GM12872 (cell line): Measurements from ENCODE around the gene LMAN2.
A peak's percentile ranks its signal among the peaks of the same experiment; 100 is the strongest.

Source experiments
- TF ChIP-seq, protein P1 (sequence below): IDR thresholded peaks from 3 replicates; pipeline ENCODE4 v1.5.1; 2011; ENCODE audit warnings: low read depth, mild to moderate bottlenecking, low read length, moderate library complexity; ENCODE audit not compliant: insufficient read depth

Gene LMAN2

DNA sequence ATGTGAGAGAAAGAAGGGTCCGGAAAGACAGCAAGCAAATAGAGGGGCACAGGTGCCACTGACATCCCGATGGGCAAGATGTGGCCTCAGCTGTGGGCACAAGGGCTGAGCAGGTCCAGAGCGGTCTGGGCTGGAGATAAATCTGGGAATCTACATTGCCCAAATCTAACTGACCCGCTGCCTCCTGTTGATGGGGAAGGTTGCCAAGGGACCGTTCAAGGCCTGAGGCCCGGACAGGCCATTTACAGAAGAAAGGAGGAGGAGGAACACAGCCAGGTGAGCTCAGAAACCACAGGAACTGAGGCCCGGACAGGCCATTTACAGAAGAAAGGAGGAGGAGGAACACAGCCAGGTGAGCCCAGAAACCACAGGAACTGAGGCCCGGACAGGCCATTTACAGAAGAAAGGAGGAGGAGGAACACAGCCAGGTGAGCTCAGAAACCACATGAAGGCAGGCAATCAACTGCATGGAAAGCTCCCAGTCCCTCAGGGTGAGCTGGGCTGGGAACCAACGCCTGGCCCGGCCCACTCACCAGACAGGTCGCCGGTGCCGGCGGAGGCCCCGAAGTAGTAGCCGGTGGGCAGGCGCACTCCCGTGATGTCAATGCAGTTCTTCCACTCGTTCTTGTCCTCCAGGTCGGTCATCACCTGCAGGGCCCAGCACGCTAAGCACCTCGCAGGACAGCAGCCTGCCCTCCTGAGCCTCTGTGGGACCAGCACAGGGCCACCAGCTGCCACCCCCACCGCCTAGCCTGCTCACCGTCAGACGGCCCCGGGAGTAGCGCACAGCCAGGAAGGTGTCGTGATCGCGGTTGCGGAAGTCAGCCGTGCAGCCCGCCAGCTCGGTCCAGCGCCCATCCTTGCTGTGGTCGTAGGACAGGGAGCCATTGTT, 14.6 kb downstream of the LMAN2 start:
- TF ChIP-seq, protein P1, sequence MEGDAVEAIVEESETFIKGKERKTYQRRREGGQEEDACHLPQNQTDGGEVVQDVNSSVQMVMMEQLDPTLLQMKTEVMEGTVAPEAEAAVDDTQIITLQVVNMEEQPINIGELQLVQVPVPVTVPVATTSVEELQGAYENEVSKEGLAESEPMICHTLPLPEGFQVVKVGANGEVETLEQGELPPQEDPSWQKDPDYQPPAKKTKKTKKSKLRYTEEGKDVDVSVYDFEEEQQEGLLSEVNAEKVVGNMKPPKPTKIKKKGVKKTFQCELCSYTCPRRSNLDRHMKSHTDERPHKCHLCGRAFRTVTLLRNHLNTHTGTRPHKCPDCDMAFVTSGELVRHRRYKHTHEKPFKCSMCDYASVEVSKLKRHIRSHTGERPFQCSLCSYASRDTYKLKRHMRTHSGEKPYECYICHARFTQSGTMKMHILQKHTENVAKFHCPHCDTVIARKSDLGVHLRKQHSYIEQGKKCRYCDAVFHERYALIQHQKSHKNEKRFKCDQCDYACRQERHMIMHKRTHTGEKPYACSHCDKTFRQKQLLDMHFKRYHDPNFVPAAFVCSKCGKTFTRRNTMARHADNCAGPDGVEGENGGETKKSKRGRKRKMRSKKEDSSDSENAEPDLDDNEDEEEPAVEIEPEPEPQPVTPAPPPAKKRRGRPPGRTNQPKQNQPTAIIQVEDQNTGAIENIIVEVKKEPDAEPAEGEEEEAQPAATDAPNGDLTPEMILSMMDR: no peak

DNA sequence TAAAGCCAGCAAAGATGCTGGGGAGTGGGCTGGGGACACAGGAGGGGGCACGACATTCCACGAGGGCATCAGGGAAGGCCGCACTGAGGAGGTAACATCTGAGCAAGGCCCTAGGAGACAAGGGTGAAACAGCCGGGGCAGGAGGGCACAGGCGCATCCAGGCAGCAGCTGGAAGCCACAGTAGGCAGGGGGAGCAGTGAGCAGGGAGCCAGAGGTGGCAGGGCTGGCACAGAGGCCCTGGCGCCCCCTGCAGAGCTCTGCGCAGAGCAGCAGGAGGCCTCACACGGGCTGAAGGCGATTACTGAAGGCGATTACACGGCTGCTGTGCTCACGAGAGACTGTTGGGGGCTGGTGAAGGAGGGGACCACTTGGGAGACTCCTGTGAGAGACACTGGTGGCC, 15.4 kb downstream of the LMAN2 start:
- TF ChIP-seq, protein P1: peak; percentile 58

DNA sequence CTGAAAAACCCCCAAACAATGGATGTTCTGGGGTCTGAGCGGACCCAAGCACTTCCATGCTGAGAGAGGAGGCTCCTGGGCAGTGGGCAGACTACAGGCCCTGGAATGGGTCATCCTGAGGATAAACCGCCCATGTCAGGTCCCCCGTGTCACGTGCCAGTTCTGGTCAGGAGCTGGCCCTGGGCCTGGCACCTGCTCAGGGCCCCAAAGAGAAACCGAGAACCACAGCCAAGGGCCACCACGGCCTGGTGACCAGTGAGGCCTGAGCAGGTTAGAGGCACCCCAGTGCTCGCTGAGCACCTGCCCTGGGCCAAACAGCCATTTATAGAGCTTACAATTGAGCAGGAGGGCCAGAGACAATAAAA, 15.8 kb downstream of the LMAN2 start:
- TF ChIP-seq, protein P1: no peak

DNA sequence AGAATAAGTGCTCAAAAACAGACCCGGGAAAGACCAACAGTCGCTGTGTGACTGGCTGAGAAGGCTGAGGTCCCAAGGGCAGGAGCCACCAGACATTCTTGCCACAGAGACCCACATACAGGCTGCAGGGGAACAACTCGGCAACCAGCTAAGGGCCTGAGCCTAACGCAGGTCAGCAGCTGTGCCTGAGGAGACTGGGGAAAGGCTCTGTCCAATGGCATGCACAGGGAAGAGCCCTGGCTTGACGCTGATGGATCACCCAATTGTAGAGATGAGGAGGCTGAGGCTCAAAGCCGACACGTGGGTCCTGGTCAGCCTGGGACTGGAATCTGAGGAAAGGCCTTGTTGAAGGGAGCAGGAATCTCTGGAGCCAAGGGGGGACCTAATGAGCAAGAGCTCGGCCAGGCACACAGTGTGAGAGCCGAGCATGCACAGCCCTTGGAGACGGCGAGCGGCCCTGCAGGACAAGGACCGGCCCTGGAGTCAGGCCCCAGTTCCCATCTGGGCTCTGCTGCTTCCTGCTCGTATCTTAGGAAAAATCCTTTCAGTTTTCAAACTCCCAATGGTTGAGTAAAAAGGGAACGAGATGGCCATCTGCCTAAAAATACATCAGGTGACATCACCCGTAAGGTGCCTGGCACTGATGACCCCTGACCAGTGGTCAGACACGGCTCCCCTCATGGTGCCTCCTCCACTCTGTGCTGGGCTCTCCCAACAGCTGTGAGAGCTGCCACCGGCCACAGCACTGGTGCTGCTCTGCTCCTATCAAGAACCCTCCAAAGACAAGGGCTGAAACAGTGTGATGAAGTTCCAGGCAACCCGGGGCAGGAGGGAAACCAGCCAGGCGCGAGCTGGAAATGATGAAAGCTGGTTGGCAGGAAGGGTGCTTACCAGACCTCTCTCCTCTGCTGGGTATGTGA, 16.4 kb downstream of the LMAN2 start:
- TF ChIP-seq, protein P1: no peak

DNA sequence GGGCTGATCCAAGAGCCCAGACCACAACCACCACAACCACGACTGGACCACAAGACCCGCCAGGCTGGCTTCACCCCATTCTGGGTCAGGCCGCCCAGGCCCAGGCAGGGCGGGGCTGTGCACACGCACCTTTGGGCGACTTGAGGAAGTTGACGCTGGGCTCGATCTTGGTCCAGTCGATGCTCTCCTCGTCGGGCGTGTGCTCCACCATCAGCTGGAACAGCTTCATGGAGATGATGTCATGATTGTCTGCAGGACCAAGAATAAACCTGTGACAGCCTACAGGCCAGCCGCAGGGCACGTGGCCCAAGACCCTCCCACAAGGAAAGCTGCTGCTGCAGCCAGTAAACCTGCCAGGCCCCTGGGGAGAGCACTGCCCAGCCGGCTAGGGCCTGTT, 17.3 kb downstream of the LMAN2 start:
- TF ChIP-seq, protein P1: no peak

DNA sequence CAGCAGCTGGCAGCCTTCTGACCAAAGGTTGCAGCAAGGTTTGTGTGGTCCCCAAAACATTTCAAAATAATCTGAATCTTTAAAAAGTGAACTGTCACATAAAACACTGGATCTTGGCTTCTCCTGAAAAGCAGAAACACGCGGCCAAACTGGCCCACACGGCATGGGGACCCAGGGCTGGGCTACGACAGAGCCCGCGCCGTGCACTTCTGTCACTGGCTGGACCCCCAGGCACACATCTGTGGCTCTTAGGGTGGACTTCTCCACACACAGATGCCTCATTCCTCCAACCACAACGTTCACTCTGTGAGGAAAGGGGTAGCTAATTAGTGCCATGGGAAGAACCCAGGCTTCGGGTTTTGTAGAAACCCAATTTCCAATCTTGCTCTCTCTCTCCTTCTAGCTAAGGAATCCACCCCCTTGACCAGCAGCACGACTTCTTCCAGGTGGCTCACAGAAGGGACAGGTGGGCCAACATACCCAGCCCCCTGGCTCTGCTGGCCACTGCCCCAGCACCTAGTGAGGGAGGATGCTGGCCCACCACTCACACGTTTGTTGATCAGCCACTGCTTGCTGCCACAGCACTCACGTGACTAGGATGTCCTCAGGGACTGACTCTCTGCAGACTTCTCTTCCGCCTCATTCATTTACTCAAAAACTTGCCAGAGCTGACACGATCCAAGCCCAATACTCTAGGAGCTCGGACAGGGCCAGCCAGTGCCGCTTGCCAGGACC, 17.9 kb downstream of the LMAN2 start:
- TF ChIP-seq, protein P1: no peak

DNA sequence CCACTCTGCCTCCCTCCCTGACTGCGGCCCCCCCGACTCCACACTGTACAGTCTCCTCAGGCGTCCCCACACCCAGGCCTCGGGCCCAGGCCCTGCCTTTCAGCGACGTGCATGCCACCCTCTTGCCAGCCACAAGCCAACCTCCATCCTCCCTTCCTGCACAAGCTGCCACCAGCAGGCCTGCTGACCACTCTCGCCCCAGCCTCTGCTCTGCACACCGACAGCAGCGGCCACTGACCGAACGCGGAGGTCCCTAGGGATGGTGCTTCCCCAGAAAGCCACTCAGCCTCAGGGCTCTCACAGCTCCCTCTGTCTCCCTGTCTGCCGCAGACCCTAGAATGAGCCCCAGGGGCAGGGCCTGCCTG, 18.6 kb downstream of the LMAN2 start:
- TF ChIP-seq, protein P1: no peak
